ENCODE results near the gene ANKRD12.

Gene ANKRD12

DNA sequence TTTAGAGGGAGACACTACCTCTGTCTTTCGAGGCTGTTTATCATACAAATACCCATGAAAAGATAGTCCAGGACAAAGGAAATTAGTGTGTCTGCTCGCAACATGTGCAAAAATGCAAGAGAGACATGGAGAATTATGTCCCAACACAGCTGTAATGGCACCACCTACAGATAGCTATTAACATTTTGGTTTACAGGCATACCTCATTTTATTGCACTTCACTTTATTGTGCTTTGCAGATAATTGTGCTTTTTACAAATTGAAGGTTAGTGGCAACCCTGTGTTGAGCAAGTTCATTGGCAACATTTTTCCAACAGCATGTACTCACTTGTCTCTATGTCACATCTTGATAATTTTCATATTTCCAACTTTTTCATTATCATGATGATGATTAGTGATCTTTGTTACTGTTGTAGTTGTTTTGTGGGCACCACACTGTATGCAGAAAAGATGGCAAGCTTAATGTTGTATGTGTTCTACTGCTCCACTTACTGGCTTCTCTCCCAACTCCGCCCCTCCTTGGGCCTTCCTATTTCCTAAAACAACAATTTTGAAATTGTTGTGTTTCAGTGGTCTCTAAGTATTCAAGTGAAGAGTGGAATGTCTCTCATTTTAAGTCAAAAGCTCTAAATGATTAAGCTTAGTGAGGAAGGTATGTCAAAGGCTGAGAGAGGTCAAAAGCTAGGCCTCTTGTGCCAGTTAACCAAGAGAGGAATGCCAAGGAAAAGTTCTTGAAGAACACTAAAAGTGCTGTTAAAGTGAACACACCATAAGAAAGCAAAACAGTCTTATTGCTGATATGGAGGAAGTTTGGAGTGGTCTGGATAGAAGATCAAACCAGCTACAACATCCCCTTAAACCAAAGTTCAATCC, 52.0 kb downstream of the ANKRD12 start:
- DNase-seq: no peak

DNA sequence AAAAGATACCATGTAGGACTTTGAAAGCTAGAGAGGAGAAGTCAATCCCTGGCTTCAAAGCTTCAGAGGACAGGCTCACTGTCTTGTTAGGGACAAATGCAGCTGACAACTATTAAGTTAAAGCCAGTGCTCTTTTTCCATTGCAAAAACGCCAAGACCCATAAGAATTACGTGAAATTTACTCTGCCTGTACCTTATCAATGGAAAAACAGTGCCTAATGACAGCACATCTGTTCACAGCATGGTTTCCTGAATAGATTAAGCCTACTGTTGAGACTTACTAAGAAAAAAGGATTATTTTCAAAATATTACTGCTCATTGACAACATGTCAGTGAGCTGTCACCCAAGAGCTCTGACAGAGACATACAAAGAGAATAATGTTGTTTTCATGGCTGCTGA, 52.9 kb downstream of the ANKRD12 start:
- no peak for DNase-seq

DNA sequence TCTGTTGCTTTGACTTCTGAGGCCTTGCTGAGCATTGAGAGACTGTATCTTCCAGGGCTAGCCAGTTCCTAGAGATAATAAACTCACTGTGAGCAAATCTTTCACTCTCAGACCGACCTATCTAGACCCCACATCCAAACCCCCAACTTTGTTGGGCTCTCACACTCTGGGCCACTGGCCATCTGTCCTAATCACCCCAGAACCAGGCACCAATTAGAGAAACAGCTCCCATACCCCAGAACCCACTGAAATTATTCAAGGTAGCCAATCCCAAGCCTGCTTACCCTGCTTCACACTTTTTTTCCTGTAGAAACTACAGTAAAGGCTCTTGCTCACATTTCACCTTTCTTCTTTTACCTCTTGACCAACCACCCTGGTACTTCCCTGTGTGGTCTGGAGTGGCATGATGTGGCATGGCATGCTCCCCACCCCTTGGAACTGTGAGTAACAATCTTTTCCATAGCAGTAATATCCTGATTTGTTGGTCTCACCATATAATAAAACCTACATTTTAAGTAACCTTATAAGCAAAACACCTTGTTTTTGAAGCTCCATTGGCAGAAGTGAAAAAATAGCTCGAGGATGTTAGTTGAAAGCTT, 55.2 kb downstream of the ANKRD12 start:
- DNase-seq: no peak

DNA sequence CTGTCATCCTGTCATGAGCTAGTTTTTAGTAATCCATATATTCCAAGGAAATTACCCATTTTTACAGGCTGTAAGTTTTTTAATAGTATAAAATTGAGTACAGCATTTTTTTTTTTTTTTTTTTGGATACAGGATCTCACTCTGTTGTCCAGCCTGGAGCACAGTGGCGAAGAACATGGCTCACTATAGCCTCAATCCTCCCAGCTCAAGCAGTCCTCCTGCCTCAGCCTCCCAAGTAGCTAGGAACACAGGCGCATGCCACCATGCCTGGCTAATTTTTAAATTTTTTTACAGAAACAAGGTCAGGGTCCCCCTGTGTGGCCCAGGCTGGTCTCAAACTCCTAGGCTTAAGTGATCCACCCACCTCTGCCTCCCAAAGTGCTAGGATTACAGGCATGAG, 56.5 kb downstream of the ANKRD12 start:
- DNase-seq: no peak

DNA sequence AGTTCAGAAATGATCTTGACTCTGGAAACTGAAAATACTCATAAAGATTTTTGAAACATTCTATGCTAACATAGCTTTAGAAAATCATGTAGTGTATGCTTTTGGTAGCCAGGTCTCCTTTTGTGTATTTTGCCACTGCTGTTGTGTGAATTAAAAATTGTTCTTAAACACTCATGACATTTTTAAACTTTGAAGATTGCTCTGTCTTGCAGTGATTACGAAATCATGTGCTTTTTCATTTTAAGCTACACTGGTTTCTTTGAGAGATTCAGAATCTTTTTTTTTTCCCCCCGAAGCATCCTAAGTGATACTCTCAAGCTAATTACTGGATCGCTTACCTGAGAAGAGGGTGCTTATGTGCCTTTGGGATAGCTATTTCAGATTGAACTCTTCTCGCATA, 60.0 kb downstream of the ANKRD12 start:
- DNase-seq: no peak

DNA sequence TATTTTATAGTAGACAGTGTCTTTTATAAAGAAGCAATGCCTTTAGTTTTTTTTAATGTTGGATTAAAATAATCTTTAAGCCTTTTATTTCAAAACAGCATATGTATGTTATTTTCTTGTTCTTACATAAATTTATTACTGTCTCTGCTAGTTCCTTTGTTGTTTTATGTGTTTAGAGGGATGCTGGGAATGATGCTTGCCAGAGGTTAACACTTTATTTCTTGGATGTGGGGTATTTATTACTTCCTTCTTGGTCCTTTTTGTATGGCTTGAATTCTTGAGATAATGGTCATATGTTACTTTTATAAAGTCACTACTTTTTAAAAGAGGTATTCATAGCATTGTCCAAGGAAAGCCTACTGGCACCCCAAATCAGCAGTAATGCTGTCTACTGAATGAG, 63.1 kb downstream of the ANKRD12 start:
- no peak for DNase-seq

DNA sequence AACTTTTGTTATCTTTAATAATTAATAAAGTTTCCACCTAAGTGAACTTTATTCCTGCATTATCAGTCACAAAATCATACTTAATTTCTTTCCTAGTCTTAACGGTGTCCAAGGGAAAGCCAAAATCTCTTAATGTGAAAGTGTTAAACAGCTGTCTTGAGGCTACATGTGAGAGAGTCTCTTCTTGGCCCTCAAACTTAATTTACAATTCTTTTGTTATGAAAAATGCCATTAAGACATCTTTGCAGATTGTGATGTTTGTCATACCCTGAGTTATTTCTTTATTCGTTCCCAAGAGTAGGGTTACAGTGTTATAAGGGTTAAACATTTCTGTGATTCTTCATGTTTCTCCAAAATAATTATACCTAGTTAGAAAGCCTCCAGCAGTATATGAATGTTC, 64.6 kb downstream of the ANKRD12 start:
- DNase-seq: no peak

DNA sequence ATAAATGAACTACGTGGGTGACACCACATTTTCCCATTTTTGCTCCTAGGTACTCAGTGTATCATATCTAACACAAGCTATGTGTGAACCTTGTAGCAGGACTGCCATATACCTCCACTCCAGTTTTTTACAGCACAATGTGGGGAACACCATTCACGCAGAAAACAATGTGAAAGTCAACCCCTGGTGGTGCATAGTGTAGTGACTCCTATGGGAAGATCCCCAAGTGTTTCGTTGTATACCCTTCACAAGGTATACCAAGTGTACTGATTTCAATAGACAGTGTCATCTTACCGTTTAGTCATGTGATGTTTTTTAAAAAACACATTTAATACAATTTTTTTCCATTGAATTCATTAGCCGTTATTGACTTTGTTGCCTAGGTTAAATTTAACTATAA, 68.1 kb downstream of the ANKRD12 start:
- DNase-seq: no peak

DNA sequence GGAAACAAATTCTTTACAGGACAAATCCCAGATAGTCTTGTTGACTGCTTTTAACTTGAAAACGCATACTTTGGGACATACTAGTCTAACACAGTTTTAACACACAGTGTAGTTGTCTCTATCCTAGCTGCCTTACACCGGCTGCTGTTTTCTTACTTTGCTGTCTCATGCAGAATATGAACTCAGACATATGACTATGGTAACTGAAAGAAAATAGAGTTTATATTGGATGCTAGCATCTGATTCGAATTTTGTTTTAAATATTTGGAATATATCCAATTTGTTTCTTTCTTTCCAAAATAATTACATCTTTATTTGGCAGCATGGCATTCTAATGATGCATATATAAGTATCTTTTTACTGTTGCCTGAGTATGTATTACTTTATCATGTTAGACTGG, 69.8 kb downstream of the ANKRD12 start:
- no peak for DNase-seq

DNA sequence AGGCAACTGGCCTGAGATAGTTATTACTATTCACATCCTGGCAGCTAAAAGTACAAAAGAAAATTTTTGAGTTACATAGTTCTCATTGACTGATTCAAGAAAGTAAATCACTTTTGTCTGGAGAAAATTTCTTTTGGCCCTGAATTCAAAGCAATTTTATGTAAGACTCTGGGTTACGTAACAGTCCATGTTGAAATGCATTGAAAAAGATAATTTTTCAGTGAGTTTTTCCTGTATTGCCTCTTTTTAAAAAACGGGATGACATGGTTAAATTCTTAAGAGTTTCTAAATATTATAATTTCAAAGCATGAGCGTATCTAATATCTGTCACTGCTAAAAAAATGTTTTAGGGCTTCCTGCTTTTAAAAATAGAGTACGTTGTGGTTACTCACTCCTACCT, 72.7 kb downstream of the ANKRD12 start:
- no peak for DNase-seq

DNA sequence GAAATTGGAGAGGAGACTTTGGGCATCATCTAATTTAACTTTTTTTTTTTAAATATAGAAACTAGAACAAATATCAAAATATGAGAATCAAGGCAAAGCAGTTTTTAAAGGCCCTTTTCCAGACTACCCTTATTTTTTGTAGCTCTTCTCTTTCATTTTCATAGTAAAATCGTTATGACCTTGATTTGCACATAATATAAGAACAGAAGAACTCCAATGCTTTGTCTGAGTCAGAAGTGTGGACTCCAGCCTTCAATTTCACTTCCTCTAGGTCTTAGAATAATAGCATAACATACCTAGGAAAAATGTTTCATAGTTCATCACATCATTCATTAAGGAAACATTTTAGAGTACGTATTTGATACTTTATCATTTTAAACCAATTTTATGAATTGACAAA, 74.4 kb downstream of the ANKRD12 start:
- DNase-seq: no peak

DNA sequence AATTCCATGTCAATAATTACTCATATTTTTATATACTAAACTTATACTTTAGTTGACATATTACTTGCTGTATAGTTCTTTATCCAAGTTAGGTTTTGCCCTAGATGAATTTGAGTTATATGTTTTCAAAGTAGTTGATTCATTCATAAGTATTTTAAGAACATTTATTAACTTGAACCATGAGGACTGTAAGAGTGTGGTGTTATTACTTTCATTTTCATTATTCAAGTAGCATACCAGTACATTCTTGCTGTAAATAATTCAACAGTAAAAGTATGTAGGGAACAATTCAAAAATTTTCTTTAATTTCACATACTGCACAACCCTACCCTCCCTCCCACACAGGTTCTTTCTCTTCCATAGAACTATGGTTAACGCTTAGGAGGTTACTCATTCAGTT, 75.4 kb downstream of the ANKRD12 start:
- DNase-seq: no peak

DNA sequence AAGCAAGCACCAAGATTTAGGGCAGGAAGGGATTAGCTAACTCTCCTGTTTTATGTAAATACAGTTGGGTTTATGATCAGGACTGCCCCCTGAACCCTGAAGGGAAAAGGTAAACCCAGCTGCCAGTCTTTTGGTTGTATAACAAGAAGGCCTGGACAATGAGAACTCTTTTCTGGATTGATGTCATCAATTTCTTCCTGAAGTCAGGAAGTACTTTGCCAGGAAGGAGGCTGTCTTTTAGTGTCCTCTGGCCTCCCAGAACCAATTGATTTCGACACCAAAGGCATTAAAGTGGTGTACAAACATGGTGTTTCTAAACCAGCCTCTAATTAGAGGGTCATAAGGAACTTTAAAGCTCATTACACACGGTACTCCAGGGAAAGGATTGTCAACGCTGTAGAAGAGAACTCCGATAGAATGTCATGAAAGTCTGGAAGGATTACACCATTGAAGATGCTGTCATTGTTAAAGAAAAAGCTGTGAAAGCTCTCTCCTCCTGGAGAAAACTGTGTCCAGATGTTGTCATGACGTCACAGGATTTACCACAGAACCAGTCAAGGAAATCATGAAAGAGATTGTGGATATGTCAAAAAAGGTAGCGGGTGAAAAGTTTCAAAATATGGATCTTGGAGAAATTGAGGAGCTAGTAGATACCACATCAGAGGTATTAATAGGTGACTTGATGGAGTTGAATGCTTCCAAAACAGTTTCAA, 78.8 kb downstream of the ANKRD12 start:
- no peak for DNase-seq

DNA sequence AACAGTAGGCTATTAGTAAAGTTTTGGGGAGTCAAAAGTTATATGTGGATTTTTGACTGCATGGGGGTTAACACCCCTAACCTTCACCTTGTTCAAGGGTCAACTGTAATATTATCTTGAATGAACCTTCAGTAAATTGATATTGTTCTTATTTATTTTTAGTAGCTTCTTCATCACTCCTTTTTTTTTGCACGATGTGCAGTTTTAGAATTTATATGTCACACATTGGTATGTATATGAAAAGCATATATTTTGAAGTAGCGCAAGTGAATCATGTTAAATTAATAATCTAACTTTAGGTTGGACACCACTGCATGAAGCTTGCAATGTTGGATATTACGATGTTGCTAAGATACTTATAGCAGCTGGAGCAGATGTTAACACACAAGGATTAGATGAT, 79.9 kb downstream of the ANKRD12 start:
- DNase-seq: no peak

DNA sequence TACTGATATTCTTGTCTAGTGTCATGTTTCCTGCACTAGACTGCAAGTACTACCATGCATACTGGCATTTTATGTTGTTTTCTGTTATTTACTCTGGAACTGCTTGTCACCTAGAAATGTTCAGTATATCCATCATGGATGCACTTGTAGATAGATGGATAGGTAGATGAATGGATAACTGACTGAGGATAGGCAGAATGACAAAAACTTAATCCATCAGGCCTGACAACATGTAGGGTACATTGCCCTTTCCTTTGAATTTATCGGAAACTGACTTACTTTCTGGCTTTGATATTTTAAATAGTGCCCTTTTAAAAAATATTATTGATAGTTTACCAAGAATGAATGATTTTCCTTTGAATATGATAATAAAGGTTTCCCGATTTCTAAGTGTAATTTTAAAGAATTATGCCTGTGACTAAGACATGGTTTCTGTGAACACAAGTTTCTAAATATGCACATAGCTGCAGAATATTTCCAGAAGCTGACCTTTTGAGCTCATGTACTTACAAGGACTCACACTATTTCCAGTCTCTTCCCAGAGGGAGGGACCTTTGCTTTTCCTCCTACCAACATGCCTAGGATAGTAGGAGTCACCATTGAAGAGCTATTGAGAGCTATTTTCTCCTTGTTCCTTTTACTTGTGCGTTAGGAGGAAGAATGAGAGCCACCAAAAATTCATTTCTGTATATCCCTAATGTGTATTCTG, 81.3 kb downstream of the ANKRD12 start:
- no peak for DNase-seq

DNA sequence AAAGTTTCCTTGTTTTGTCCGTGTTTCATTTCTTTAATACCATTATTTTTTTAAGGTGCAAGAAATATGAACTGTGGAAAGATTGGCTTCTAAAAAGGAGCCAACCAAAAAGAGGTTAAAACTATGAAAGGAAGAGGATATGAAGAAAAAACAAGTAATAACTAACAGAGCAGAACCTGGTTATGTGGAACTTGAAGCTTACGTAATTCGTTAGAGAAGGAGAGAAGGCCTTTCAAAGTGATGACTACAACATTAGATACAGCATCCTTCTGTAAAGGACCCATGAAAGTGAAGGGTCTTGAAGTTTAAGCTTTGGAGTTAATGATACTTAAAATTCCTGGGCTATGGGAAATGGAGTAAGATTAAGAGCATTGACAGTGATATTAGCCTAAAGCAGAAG, 84.5 kb downstream of the ANKRD12 start:
- DNase-seq: no peak

DNA sequence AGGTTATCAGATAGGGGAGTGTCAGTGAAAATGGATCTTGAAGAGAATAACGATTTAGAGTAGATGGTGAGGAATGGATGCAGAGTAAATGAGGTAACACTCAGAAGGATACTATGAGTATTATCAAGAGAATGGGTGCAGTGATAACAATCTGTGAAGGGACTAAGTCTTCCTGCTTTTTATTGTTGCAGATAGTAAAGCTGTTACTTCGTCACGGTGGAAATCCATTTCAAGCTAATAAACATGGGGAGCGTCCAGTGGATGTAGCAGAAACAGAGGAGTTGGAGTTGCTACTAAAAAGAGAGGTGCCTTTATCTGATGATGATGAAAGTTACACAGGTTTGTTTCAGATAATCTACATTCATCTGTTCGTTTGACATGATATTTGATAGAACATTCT, 85.1 kb downstream of the ANKRD12 start:
- no peak for DNase-seq

DNA sequence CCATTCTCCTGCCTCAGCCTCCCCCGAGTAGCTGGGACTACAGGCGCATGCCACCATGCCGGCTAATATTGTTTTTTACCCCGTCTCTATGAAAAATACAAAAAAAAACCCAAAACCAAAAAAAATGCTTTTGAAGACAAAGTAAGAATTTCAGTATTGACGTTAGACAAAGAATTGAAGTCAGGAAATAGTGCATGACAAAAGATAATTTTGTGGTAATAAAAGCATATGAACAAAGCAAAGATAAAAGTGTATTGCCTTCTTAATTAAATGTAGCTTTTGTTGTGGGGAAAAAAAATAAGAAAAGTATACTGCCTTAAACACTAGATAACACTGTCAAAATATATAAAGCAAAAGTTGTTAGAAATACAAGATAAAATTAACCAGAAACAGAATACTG, 86.8 kb downstream of the ANKRD12 start:
- DNase-seq: no peak

DNA sequence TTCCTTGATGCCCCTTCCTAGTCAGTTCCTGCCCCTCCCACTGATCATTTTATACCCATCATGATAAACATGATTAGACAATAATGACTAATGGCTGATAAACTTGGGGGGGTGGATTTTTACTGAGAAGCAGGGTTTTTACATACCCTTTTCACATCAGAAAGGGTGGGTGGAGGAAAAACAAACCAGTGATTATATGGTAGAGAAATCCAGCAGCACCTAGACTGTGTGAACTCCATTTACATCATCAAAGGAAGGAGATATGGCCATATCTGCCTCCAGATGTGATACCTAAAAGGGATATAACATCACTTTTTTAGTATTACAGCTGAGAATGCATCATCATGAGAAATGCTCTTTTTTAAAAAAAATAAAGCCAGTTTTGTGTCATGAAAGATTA, 89.9 kb downstream of the ANKRD12 start:
- DNase-seq: no peak

DNA sequence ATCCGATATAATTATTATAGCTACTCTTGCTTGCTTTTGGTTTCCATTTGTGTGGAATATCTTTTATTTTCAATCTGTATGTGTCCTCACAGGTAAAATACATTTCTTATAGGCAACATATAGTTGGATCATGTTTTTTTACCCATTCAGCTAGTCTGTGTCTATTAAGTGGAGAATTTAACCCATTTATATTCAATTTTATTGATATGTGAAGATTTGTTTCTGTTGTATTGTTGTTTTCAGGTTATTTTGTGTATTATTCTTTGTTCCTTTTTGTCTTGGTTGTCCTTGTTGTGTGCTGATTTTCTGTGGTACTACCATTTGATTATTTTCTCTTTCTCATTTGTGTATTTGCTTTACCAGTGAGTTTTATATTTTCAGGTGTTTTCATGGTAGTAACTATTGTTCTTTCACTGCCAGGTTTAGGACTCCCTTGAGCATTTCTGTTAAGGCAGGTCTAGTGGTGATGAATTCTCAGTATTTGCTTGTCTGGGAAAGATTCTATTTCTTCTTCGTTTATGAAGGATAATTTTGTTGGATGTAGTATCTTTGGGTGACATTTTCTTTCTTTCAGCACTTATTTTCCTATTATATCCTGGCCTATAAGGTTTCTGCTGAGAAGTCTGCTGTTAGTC, 95.4 kb downstream of the ANKRD12 start:
- DNase-seq: no peak

DNA sequence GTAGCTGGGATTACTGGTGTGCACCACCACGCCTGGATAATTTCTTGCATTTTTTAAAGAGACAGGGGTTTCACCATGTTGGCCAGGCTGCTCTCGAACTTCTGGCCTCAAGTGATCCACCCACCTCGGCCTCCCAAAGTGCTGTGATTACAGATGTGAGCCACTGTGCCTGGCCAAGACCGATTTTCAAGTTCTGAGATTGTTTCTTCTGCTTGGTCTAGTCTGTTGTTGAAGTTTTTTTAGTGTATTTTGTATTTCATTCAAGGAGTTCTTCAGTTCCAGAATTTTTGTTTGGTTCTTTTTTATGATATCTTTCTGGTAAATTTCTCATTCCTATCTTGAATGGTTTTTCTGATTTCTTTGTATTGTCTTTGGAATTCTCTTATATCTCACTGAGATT, 96.4 kb downstream of the ANKRD12 start:
- no peak for DNase-seq

DNA sequence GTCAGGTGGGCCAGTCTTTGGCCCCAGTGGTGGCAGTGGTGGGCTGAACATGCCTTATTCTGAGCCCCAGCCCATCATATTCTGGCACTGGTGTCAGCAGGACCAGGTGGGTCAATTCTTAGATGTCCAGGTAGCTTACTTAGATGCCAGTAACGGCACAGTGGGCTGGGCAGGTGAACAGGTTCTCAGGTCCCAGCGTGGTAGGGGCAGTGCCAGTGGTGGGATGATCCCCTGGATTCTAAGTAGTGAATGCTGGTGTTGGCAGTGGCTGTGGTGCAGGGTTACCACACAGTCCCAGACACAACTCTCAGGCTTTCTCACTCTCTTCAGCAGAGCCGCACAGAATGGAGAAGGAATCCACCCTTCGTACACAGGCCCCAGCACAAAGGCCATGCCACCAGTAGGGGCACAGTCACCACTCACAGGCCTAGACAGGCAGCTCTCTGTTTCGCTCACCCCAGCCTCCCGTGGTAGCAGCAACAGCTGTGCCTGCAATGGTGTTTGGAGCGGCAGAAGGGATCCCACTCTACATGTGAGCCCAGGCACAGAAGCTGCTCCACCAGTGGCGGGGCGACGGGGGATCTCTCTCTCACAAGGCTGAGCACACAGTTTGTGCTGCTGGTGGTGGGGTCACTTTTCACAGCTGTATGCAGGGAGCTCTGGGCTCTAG, 97.3 kb downstream of the ANKRD12 start:
- DNase-seq: no peak

Measured in NCI-H345 (cell line).